22Rv1 (cell line): ENCODE measurements around the gene RAD51B.

Source experiments
- H3K27ac ChIP-seq: fragments of 450-650 bp; 2 replicates; pipeline ENCODE4 v1.5.1; 2017
- CTCF ChIP-seq: fragments of 450-650 bp; IDR thresholded peaks from 2 replicates; pipeline ENCODE4 v1.5.1; 2017; ENCODE audit warnings: mild to moderate bottlenecking
- ZFX ChIP-seq: fragments of 450-650 bp; IDR thresholded peaks from 2 replicates; pipeline ENCODE4 v1.6.1; 2017; ENCODE audit warnings: antibody characterized with exemption, borderline replicate concordance

RAD51B gene

GRCh38 chr14:68686724-68687123, 867.1 kb downstream of the RAD51B start:
- TF ChIP-seq CTCF (no peak), ZFX (no peak)

GRCh38 chr14:68687746-68688145, 868.2 kb downstream of the RAD51B start:
- TF ChIP-seq ZFX (no peak), CTCF (no peak)
- H3K27ac ChIP-seq, result no peak overlapping the region

More at GRCh38 chr14:68686724-68687123, 867.1 kb downstream of the RAD51B start:
- no peak overlapping the region for H3K27ac ChIP-seq

GRCh38 chr14:68688872-68689371, 869.3 kb downstream of the RAD51B start:
- no peak overlapping the region for H3K27ac ChIP-seq
- no peak for TF ChIP-seq ZFX
- no peak for TF ChIP-seq CTCF

- TF ChIP-seq CTCF, result no peak
- TF ChIP-seq ZFX, result no peak
- H3K27ac ChIP-seq, result no peak overlapping the region
Measured at GRCh38 chr14:68689511-68689910, 869.9 kb downstream of the RAD51B start.

GRCh38 chr14:68690089-68690958, 870.7 kb downstream of the RAD51B start:
- TF ChIP-seq CTCF, result no peak
- no peak for TF ChIP-seq ZFX
- H3K27ac ChIP-seq, result no peak overlapping the region

GRCh38 chr14:68691031-68691791, 871.6 kb downstream of the RAD51B start:
- no peak overlapping the region for H3K27ac ChIP-seq
- TF ChIP-seq ZFX (no peak), CTCF (no peak)

- no peak overlapping the region for H3K27ac ChIP-seq
- no peak for TF ChIP-seq ZFX
- TF ChIP-seq CTCF, result no peak
Measured at GRCh38 chr14:68691792-68692118, 872.2 kb downstream of the RAD51B start.
